Neural cell (in vitro differentiated cells): Measurements from ENCODE around the gene ANKRD40. TPM values are rescaled to one million over a fixed set of nuclear protein-coding genes. Genes with fewer than 3 reads are reported as not detected.

ENCODE experiments used
- H2AFZ ChIP-seq: fragments of 200-600, 300-800 bp; sonication (generic), shearing (Covaris generic); 2 replicates; pipeline ENCODE4 v1.6.0; 2014; ENCODE audit warnings: low read depth, mild to moderate bottlenecking, antibody characterized with exemption, low read length, moderate library complexity
- H3F3A ChIP-seq: fragments of 200-600 bp; shearing (Covaris generic); 2 replicates; pipeline ENCODE4 v1.6.1; 2016; ENCODE audit warnings: mild to moderate bottlenecking, moderate library complexity, mixed read lengths, antibody characterized with exemption, low read length; ENCODE audit not compliant: insufficient read depth, poor library complexity, severe bottlenecking
- H3K27ac ChIP-seq: fragments of 200-600, 300-800 bp; sonication (generic), shearing (Covaris generic); 2 replicates; pipeline ENCODE4 v1.5.1; 2014; ENCODE audit warnings: mild to moderate bottlenecking, low read length, moderate library complexity
- H3K27me3 ChIP-seq: fragments of 300-800, 200-600 bp; sonication (generic), shearing (Covaris generic); 2 replicates; pipeline ENCODE4 v1.6.0; 2014; ENCODE audit warnings: mild to moderate bottlenecking, low read depth, low read length, moderate library complexity; ENCODE audit not compliant: insufficient read depth
- H3K36me3 ChIP-seq: fragments of 300-800, 200-600 bp; sonication (generic), shearing (Covaris generic); 2 replicates; pipeline ENCODE4 v1.5.1; 2014; ENCODE audit warnings: mild to moderate bottlenecking, antibody characterized with exemption, low read length, moderate library complexity; ENCODE audit not compliant: insufficient read depth
- H3K4me2 ChIP-seq: fragments of 300-800, 200-600 bp; sonication (generic), shearing (Covaris generic); 2 replicates; pipeline ENCODE4 v1.6.0; 2014; ENCODE audit warnings: mild to moderate bottlenecking, low read length
- H3K4me3 ChIP-seq: fragments of 300-800, 200-600 bp; sonication (generic), shearing (Covaris generic); 2 replicates; pipeline ENCODE4 v1.5.1; 2014; ENCODE audit warnings: mild to moderate bottlenecking, low read length, moderate library complexity
- H3K79me2 ChIP-seq: fragments of 200-600 bp; shearing (Covaris generic); replicated peaks from 2 replicates; pipeline ENCODE4 v1.6.0; 2014; ENCODE audit warnings: mild to moderate bottlenecking, low read length, moderate library complexity; ENCODE audit not compliant: insufficient read depth
- H3K9ac ChIP-seq: fragments of 300-800, 200-600 bp; sonication (generic), shearing (Covaris generic); 2 replicates; pipeline ENCODE4 v1.6.1; 2016; ENCODE audit warnings: mild to moderate bottlenecking, low read length, mixed read lengths
- H3K9me2 ChIP-seq: fragments of 200-600 bp; shearing (Covaris generic); 2 replicates; pipeline ENCODE4 v1.6.1; 2016; ENCODE audit warnings: mild to moderate bottlenecking, low read length, mixed read lengths; ENCODE audit not compliant: insufficient read depth
- H3K9me3 ChIP-seq: fragments of 200-600, 300-800 bp; sonication (generic), shearing (Covaris generic); 2 replicates; pipeline ENCODE4 v1.6.1; 2016; ENCODE audit warnings: mild to moderate bottlenecking, mixed run types, low read length, moderate library complexity, mixed read lengths
- H4K20me1 ChIP-seq: fragments of 200-600 bp; shearing (Covaris generic); 2 replicates; pipeline ENCODE4 v1.6.1; 2016; ENCODE audit warnings: mild to moderate bottlenecking, mixed run types; ENCODE audit not compliant: insufficient read depth
- EP300 ChIP-seq: fragments of 450-650 bp; conservative IDR thresholded peaks from 2 replicates; pipeline ENCODE4 v1.6.1; 2014; ENCODE audit warnings: antibody characterized with exemption, mild to moderate bottlenecking, moderate library complexity; ENCODE audit not compliant: poor library complexity, severe bottlenecking
- EZH2 ChIP-seq: fragments of 200-600, 300-800 bp; shearing (Covaris generic), sonication (generic); IDR thresholded peaks from 2 replicates; pipeline ENCODE4 v1.6.1; 2014; ENCODE audit warnings: antibody characterized with exemption, low read length, borderline replicate concordance, mild to moderate bottlenecking; ENCODE audit not compliant: insufficient read depth, poor library complexity, severe bottlenecking
- MXI1 ChIP-seq: fragments of 450-650 bp; conservative IDR thresholded peaks from 2 replicates; pipeline ENCODE4 v1.6.1; 2014; ENCODE audit warnings: antibody characterized with exemption, mild to moderate bottlenecking; ENCODE audit not compliant: poor library complexity, severe bottlenecking
- POLR2AphosphoS5 ChIP-seq: IDR thresholded peaks from 2 replicates; pipeline ENCODE4 v1.6.1; 2012
- RAD21 ChIP-seq: fragments of 450-650 bp; conservative IDR thresholded peaks from 2 replicates; pipeline ENCODE4 v1.6.1; 2014; ENCODE audit warnings: antibody characterized with exemption, mild to moderate bottlenecking, moderate library complexity
- SMC3 ChIP-seq: fragments of 450-650 bp; conservative IDR thresholded peaks from 2 replicates; pipeline ENCODE4 v1.6.1; 2014; ENCODE audit warnings: antibody characterized with exemption, mild to moderate bottlenecking, moderate library complexity; ENCODE audit not compliant: poor library complexity
- TAF1 ChIP-seq: IDR thresholded peaks from 2 replicates; pipeline ENCODE4 v1.6.1; 2012; ENCODE audit warnings: low read depth
- polyA plus RNA-seq: library from polyadenylated mRNA; depleted of rRNA; stranded (reverse); fragments of >200 nt; gene quantifications from 2 replicates; pipeline ENCODE4 v1.2.3, GENCODE V29; 2014
- TF ChIP-seq, protein P1 (sequence below): IDR thresholded peaks from 2 replicates; pipeline ENCODE4 v1.6.1; 2012; ENCODE audit warnings: borderline replicate concordance
- TF ChIP-seq, protein P2 (sequence below): fragments of 450-650 bp; IDR thresholded peaks from 2 replicates; pipeline ENCODE4 v1.5.1; 2014; ENCODE audit warnings: antibody characterized with exemption, mild to moderate bottlenecking, moderate library complexity; ENCODE audit not compliant: poor library complexity, severe bottlenecking

The ANKRD40 gene
- polyA plus RNA-seq, 1 donor from 2014 or later, result 15.2 TPM

DNA sequence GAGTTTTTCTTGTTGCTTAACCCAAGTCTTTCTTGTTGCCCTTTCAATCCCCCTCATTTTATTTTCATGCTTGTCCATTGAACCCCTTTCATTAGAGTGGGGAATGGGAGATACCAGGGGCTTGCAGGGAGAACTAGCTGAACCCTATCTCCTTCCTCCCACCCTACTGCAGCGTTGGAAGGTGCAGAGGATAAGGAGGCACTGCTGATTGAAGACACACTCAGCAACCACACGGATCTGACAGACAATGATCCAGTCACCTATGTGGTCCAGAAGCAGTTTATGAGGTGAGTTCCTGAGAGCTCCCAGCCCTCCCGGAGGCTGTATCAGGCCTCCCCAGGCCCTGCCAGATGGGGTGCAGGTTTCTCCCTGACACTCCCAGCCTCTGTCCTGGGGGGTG is 32.5 kb downstream of the ANKRD40 start:
- Histone ChIP-seq H3K79me2 (no peaks in the 10 kb centered on the region), H3K4me2 (no peak overlapping the region)
- TF ChIP-seq RAD21, result no peak
- TF ChIP-seq SMC3, result no peak
- TF ChIP-seq, protein P1, sequence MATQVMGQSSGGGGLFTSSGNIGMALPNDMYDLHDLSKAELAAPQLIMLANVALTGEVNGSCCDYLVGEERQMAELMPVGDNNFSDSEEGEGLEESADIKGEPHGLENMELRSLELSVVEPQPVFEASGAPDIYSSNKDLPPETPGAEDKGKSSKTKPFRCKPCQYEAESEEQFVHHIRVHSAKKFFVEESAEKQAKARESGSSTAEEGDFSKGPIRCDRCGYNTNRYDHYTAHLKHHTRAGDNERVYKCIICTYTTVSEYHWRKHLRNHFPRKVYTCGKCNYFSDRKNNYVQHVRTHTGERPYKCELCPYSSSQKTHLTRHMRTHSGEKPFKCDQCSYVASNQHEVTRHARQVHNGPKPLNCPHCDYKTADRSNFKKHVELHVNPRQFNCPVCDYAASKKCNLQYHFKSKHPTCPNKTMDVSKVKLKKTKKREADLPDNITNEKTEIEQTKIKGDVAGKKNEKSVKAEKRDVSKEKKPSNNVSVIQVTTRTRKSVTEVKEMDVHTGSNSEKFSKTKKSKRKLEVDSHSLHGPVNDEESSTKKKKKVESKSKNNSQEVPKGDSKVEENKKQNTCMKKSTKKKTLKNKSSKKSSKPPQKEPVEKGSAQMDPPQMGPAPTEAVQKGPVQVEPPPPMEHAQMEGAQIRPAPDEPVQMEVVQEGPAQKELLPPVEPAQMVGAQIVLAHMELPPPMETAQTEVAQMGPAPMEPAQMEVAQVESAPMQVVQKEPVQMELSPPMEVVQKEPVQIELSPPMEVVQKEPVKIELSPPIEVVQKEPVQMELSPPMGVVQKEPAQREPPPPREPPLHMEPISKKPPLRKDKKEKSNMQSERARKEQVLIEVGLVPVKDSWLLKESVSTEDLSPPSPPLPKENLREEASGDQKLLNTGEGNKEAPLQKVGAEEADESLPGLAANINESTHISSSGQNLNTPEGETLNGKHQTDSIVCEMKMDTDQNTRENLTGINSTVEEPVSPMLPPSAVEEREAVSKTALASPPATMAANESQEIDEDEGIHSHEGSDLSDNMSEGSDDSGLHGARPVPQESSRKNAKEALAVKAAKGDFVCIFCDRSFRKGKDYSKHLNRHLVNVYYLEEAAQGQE, result no peak
- no peak for TF ChIP-seq MXI1
- no peak for TF ChIP-seq TAF1
- TF ChIP-seq, protein P2, sequence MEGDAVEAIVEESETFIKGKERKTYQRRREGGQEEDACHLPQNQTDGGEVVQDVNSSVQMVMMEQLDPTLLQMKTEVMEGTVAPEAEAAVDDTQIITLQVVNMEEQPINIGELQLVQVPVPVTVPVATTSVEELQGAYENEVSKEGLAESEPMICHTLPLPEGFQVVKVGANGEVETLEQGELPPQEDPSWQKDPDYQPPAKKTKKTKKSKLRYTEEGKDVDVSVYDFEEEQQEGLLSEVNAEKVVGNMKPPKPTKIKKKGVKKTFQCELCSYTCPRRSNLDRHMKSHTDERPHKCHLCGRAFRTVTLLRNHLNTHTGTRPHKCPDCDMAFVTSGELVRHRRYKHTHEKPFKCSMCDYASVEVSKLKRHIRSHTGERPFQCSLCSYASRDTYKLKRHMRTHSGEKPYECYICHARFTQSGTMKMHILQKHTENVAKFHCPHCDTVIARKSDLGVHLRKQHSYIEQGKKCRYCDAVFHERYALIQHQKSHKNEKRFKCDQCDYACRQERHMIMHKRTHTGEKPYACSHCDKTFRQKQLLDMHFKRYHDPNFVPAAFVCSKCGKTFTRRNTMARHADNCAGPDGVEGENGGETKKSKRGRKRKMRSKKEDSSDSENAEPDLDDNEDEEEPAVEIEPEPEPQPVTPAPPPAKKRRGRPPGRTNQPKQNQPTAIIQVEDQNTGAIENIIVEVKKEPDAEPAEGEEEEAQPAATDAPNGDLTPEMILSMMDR, result no peak
- TF ChIP-seq EP300, result no peak
- no peak for TF ChIP-seq POLR2AphosphoS5
- no peak for TF ChIP-seq EZH2

DNA sequence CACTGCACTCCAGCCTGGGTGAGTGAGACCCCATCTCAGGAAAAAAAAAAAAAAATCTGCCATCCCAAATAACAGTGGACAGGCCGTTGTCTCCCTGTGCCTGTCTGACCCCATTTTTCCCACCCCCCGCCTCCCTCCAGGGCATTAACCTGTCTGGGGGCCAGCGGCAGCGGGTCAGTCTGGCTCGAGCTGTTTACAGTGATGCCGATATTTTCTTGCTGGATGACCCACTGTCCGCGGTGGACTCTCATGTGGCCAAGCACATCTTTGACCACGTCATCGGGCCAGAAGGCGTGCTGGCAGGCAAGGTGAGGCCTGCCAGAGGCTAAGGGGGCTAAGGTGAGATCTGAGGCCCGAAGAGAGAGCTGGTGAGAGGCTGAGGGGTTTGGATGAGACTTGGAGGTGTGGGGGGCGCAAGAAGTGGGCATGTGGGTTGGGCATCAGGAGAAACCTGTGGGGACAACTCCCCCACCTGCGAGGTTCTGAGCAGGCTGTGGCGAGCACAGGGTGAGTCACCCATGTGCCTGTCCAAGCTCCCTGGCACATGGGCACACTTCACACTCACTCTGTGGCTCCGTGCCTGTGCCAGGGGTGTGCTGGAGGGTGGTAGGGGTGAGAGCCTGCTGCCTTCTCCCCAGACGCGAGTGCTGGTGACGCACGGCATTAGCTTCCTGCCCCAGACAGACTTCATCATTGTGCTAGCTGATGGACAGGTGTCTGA is 34.7 kb downstream of the ANKRD40 start:
- Histone ChIP-seq H3K79me2 (no peaks in the 10 kb centered on the region), H3K9me3 (no peaks in the 10 kb centered on the region), H2AFZ (no peak overlapping the region), H3K27ac (no peak overlapping the region), H3K9ac (no peak overlapping the region), H4K20me1 (no peaks in the 10 kb centered on the region), H3K9me2 (no peaks in the 10 kb centered on the region), H3K27me3 (no peaks in the 10 kb centered on the region), H3K4me2 (no peak overlapping the region), H3K36me3 (no peaks in the 10 kb centered on the region), H3K4me3 (no peak overlapping the region), H3F3A (no peaks in the 10 kb centered on the region)
- TF ChIP-seq POLR2AphosphoS5 (no peak), MXI1 (no peak)
- TF ChIP-seq, protein P1, result no peak

More for the DNA sequence above, 32.5 kb downstream of the ANKRD40 start:
- no peak overlapping the region for H3K4me3 ChIP-seq
- no peaks in the 10 kb centered on the region for H4K20me1 ChIP-seq
- no peaks in the 10 kb centered on the region for H3K27me3 ChIP-seq
- H2AFZ ChIP-seq, result no peak overlapping the region
- H3K9me3 ChIP-seq, result no peaks in the 10 kb centered on the region
- H3K36me3 ChIP-seq, result no peaks in the 10 kb centered on the region
- no peak overlapping the region for H3K9ac ChIP-seq
- no peak overlapping the region for H3K27ac ChIP-seq
- H3F3A ChIP-seq, result no peaks in the 10 kb centered on the region
- no peaks in the 10 kb centered on the region for H3K9me2 ChIP-seq
